UCSD-AML1 (cell line): Measurements from ENCODE around the gene OR8G1.
"Not testable (repeated sequence)": the region's sequence is repeated elsewhere in the genome, so short reads cannot be mapped to it uniquely, and the experiment has no call there.

Experiments
- DNase-seq: peaks from one replicate; lab custom pipeline; 2025; ENCODE audit not compliant: unreplicated experiment; lab: John Stamatoyannopoulos, UW

Gene OR8G1, protein sequence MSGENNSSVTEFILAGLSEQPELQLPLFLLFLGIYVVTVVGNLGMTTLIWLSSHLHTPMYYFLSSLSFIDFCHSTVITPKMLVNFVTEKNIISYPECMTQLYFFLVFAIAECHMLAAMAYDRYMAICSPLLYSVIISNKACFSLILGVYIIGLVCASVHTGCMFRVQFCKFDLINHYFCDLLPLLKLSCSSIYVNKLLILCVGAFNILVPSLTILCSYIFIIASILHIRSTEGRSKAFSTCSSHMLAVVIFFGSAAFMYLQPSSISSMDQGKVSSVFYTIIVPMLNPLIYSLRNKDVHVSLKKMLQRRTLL

DNA sequence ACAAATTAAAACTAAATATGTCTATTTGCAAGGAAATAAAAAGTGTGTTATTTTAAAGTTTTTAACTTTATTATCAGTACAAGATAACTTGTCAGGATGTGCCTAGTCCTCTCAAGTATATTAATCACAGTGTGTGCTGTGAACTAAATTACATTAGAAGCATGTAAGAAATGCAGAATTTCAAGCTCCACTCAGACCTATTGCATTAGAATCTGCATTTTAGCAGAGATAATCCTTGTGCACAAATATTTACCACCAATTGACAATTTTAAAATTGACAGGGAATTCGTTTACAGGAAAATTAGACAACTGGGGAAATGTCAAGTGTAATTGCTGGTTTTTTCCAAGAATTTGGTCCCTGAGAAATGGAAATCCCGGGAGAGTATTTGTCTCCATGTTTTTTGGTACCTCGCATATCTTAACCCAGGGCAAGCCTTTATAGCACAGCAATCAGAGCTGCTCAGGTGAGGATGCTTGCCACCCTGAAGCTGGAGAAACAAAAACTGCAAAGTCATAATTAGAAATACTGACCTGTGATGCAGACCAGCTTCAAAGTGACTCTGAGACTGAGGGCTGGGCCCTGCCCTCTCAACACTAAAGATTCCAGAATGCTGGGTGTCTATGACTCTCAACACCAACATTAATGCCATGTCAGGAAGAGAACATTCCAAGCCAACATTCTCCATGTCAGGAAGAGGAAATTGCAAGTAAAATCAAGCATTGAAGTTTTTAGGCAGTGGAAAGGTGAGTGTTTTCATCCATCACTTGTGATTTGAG is at the start of gene OR8G1:
Gene OR8G1 (plus strand): TSS at position 475 of the 777 bp plus-strand sequence. CDS start 8,581 bp downstream, outside the sequence.
- DNase-seq: no peak

DNA sequence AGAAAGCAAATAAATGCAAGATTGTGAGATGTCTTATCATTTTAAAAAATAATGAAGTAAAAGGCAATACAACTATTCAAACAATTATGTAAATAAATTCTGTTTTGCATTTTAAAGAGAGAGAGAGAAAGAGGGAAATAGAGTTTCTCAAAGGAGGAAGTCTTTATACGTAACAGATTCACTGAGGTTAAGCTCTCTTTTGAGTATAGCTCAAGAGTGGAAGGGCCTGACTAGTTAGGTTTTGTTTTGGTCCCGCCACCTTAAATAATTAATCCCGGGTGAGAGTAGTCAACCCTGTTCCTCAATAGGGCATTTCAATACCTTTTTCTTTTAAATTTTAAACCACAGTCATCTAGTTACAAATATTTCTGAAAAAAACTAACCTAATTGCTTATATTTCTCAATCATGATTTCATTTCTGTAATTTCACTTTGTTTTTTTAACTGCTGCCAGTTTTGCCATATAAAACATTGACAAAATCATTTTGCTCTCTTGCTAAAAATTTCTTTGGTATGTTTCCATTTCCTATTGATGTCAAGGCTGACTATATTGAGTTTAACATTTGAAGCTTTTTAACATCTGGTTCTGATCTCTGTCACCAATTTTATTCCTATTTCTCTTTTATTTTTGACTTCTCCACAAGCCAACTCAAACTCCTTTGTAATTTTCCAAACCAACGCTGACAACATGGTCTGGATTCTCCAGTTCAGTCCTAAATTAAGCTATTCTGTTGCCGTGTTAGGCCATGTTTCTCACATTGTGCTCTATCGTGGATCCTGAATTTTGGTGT is 47.5 kb upstream of the OR8G1 start:
- DNase-seq: no peak

DNA sequence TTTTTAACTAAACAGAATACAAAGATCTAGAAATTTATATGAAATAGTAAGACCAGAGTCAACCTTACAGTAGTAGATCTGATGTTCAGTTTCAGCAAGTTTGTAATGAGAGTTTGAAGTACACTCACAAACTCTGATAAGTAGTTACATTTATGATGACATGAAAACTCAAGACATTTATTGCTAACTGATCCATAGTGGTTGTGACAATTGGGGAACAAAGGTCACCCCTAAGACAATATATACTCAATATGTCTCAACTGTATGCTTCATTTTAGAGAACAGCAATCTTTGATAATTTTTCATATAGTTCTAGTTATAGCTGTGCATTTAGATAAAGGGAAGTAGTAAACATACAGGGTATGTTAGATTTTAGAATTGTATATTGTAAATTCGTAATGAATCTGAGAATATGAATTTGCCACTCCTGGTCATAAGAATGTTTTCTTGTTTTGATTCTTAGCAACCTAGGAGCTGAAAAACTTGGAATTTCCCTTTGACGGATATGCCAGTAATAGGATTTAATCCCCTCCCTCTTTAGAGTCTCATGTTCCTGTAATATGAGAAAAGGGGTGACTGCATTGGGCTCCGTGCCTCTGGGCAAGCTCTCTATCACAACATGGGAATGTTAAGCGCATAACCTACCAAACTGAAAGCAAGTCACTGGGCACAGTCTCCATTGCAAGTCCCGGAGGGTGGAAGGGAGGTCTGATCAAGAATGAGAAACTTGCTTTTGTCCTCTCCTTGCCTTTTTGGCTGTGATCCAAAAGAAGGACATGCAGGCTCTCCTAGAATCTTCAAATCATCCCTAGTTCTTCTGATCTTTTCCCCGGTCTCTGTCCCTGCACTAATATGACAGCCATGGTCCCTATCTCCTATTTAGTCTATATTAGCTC is 46.4 kb upstream of the OR8G1 start:
- no peak for DNase-seq

DNA sequence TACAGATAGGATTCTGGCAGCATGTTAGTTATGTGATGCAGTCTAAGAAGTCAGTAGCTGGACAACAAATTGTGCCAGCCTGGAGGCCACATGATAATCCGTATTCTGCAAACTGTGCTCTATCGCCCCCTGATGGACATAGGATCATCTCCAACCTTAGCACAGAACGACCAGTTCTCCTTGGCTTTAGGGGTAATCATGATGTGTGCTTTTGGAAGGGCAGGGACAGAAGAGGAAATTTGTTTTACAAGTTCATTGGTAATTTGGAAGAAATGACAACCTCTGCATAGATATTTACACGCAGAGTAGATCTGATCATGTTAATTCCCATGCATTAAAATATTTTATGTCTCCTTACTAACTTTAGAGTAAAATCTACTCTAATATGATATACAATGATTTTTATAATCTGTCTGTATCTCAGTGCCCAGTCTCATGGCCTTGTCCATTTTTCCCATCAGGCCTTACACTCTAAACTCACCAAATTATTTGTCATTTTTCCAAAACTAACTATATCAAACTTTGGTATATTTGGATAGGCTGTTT is 45.6 kb upstream of the OR8G1 start:
- DNase-seq: no peak

DNA sequence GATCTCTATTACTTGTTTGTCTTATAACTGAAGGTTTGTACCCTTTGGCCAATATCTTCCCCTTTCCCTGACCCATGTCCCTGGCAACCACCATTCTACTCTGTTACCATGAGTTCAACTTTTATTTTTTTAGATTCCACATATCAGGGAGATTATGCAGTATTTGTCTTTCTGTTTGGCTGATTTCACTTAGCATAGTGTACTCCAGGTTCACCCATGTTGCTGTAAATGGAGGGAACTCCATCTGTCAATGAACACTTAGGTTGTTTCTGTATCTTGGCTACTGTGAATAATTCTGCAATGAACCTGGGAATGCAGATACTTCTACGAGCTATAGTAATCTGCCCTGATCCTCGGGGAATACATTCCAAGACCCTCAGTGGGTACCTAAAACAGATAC is 42.9 kb upstream of the OR8G1 start:
- no peak for DNase-seq

DNA sequence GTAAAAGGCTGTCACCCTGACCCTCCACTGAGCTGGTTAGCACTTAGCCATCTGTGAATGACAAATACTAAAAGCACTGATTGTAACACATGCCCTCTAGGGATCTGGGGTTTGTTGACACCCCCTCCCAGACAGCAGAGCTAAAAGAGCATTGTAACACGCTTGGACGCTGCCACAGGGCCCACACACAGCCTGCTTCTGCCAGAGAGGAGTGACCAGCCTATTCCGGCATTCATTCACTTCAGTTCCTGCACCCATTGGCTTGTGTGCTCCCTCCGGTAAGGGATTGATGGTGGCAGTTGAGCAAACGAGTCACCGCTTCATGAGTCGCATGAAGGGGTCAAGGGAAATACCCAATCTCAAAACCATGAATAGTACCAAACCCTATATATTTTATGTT is 42.0 kb upstream of the OR8G1 start:
- DNase-seq: no peak

DNA sequence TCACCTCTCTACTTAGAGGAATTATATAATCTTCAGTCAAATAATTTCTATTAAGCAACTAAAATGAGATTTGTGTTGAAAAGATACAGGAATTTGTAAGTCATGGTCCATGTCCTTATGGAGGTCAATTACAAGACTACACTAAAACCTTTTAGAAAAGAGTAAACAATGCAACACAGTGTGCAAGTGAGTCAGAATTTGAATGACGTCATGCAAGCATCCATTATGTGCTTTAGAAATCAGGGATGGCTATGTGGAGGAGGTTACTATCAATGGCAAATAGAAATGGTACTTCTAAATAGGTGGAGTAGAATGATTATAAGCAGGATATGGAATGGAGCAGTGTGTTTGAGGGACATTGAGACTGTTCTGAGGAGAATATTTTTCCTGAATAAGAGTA is 41.2 kb upstream of the OR8G1 start:
- no peak for DNase-seq

DNA sequence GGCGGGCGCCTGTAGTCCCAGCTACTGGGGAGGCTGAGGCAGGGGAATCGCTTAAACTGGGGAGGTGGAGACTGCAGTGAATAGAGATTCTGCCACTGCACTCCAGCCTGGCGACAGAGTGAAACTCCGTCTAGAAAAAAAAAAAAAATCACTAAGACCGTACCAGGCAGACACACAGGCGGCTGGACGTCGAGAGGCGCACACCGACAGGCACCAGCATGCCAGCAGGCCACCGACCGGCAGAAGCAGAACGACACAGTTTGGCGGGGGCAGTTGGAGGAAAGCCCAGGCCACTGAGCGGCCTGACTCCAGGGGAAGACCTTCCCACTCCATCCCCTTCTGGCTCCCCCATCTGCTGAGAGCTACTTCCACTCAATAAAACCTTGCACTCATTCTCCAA is 40.2 kb upstream of the OR8G1 start:
- DNase-seq: no peak

DNA sequence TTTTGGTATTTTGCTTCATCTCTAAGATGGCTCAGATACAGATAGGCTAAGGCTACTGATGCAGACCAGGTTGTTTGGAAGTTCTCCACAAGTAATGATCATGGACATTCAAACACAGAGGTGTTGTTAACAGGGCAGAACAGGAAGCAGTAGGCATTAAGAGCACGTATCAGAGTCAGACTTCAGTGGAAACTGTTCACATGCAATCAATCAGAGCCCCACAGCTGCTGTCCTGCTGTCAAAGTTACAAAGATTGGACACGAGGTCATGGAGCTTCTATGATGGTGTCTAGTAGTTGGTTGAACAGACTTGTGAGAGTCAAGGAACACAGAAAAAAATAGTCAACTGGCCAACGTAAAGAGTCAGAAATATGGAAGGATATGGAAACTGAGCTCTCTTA is 37.9 kb upstream of the OR8G1 start:
- DNase-seq: no peak

DNA sequence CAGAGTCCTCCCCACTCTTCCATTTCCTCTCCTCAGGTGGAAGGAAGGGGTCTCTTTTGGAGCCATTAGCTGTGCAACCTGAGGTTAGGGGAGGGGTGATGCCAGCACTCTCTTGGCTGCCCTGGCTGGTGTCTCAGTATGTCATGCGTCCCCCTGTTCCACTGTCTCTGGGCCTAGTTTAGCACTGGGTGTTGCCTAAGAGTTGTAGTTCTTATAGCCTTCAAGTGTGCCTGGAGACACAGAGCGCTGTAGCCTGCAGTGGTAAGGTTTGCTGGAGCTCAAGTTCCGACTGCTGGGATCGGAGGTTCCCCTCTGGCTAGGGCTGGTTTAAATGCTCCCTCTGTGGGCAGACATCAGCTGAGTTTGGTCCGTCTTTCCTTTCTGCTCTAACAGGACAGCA is 36.9 kb upstream of the OR8G1 start:
- DNase-seq: no peak

DNA sequence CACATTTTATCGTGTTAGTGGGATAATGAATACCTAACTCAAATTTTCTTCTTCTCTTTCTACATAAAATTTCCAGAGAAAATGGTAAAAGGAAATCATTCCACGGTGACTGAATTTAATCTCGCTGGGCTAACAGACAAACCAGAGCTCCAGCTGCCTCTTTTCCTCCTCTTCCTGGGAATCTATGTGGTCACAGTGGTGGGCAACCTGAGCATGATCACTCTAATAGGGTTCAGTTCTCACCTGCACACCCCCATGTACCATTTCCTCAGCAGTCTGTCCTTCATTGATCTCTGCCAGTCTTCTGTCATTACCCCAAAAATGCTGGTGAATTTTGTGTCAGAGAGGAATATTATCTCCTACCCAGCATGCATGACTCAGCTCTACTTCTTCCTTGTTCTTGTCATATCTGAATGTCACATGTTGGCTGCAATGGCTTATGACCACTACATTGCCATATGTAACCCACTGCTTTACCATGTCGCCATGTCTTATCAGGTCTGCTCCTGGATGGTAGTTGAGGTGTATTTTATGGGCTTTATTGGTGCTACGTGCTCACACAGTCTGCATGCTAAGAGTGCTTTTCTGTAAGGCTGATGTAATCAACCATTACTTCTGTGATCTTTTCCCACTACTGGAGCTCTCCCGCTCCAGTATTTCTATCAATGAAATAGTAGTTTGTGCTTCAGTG is 33.6 kb upstream of the OR8G1 start:
- DNase-seq: no peak

DNA sequence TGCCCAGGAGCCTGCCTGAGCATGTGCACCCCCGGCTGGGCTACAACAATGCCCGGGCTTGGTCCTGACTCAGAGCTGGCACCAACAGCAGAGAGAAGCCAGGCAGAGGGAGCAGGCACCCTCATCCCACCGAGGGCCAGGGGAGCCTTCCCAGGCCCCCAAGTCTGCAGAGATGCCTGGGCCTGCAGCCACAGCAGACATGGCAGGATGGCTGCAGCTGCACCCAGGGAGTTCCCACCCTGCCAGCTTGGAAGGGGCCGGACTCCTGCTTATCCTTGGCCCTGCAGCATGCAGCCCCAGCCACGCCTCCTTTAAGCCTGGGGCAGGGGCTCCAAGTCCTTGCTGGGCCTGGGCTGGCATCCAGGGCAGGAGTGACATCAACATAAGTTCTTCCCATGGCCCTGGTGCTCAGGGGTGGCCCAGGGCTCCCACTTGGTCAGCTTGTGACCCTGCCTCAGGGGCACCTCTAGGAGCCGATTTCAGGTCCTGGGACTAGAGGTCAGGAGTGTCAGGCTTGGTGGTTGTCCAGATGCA is 31.0 kb upstream of the OR8G1 start:
- DNase-seq: no peak

DNA sequence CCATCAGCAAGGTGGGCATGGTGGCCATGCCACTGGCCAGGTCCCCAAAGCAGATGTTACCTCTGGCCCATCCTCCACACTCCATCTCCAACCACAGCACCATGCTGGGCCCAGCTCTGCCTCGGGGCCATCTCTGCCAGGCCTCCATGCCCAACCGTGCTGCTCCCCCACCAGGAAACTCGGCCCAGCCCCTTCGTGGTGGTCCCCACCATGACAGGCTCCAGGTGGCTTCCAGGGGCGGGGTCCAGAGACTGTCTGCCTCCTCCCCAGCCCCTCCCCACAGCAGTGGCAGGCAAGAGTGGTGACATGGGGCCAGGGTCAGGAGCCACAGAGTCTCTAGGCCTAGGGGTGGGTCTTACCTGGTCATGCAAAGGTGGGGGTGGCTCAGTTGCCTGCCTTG is 30.5 kb upstream of the OR8G1 start:
- no peak for DNase-seq

DNA sequence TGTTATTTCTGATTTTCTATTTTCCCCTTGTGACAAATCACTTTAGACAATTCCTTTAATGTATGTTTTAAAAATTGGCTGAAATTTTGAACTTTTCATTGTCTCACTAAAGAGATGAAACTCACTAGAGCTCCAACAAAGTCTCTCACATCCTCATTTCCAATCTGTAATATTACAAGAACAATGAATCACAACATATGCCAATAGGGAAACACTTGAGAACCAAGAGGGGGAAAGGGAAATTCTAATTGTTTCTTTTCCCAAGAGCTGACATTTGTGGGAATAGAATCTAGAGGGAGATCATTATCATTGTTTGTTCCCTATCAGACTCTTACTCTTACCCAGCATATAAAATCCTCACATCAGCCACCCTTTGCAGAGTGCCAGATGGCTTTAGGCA is 29.6 kb upstream of the OR8G1 start:
- DNase-seq: no peak

DNA sequence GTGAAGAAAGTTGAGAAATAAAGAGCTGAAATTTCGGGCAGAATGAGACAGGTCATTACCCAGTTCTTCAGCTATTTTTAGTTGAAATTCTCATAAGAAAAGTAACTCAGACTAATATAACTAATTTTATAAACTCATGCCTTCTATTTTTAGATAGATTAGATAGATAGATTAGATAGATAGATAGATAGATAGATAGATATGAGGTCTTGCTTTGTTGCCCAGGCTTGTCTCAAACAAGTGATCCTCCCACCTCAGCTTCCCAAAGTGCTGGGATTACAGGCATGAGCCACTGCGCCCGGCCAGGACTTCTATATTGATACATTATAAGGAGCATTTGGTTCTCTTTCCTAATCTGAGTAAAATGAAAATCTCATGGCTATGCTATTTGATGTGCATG is 26.9 kb upstream of the OR8G1 start:
- DNase-seq: no peak

DNA sequence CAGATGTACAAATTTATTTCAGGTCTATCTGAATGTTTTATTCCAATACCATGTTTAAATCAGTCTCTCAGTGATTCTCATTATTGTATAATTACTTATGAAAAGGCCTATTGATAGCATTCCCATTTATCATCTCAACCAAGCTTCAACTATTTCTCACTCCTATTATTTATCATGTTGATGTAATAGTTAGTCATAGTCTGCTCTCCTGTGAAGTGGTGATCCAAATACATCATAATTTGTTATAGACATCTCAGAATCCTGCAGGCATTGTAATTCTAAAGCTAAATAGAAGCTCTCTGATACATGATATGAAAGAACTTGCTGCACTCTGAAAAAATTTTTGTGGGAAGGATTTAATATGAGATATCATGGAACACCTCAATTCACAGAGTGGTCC is 21.8 kb upstream of the OR8G1 start:
- no peak for DNase-seq

DNA sequence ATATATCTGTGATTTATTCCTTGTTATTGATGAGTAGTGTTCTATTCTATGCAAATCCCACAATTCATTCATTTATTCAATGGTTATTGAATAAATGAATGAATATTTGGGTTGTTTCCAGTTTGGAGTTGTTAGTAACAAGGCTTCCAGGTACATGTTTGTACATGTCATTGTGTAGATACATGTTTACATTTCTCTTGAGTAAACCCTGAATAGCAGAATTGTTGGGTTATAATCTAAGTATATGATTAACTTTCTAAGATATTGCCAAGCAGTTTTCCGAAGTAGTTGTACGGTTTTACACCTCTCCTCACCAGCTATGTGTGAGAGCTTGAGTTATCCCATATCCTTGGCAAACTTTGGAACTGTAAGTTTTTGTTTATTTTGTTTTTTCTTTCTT is 18.5 kb upstream of the OR8G1 start:
- no peak for DNase-seq

DNA sequence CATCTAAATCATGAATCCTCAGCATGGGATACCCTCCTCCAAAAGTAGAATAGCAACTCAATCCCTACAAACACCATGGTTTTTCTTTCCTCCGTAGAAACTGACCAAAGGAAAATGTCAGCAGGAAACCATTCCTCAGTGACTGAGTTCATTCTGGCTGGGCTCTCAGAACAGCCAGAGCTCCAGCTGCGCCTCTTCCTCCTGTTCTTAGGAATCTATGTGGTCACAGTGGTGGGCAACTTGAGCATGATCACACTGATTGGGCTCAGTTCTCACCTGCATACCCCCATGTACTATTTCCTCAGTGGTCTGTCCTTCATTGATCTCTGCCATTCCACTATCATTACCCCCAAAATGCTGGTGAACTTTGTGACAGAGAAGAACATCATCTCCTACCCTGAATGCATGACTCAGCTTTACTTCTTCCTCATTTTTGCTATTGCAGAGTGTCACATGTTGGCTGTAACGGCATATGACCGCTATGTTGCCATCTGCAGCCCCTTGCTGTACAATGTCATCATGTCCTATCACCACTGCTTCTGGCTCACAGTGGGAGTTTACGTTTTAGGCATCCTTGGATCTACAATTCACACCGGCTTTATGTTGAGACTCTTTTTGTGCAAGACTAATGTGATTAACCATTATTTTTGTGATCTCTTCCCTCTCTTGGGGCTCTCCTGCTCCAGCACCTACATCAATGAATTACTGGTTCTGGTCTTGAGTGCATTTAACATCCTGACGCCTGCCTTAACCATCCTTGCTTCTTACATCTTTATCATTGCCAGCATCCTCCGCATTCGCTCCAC is 16.1 kb upstream of the OR8G1 start:
- not testable (repeated sequence) for DNase-seq

DNA sequence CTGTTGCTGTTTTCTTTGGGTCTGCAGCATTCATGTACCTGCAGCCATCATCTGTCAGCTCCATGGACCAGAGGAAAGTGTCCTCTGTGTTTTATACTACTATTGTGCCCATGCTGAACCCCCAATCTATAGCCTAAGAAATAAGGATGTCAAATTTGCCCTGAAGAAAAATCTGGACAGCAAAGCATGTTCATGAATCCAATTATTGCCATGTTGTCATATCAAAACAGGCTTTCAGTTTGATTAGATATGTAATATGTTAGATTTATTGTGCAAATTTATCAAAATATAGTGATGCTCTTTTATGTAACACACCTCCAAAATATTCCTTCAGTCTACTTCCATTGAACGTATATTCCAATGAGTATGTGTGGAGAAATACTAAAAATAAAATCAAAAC is 15.4 kb upstream of the OR8G1 start:
- no peak for DNase-seq
